ENCODE data around the gene RYR1.
A peak's percentile ranks its signal among the peaks of the same experiment; 100 is the strongest.
"Not testable (repeated sequence)": the region's sequence is repeated elsewhere in the genome, so short reads cannot be mapped to it uniquely, and the experiment has no call there.

Gene RYR1

DNA sequence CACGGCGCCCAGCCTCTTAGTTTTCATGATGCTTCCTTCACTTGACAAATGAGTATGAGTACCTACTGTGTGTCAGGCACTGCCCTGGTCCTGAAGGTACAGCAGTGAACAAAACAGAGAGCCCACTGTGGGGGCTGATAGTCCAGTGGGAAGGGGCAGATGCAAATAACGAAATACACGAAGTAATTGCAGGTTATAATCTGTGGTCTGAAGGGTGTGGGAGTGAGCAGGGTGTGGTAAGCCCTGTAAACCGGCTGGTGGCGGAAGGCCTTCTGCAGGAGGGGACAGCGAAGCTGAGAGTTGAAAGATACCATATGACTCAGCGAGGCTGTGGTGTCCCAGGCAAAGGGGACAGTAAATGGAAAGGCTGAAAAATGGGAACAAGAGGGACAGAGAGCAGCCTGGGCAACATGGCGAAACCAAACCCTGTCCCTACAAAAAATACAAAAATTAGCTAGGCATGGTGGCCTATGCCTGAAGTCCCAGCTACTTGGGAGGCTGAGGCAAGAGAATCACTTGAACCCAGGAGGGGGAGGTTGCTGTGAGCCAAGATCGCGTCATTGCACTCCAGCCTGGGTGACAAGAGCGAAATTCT, 123.8 kb downstream of the RYR1 start (continued):
- no peak for TF ChIP-seq ZNF148 (tag by site-specific recombination; IDR thresholded peaks at IDR 0.05; ENCODE audit: borderline replicate concordance)

DNA sequence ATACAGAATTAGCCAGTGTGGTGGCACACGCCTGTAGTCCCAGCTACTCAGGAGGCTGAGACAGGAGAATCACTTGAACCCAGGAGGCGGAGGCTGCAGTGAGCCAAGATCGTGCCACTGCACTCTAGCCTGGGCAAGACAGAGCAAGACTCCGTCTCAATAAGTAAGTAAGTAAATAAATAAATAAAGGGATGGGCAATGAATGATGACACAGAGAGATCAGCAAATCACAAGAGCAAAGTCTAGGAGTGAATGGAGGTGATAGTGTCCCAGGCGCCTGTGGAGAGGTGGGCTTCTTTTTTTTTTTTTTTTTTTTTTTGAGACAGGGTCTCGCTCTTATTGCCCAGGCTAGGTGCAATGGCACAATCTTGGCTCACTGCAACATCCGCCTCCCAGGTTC, 125.4 kb downstream of the RYR1 start:
- POLR2A ChIA-PET; H3K36me3 ChIP-seq (ENCODE audit: control insufficient read depth in 2 of 2, insufficient read depth in 1 of 2, low read length in 2 of 2); H3K9me3 ChIP-seq (ENCODE audit: control insufficient read depth, insufficient read depth, low read depth, low read length); H3K4me1 ChIP-seq (ENCODE audit: control insufficient read depth, insufficient read depth, low read length); H3K4me3 ChIP-seq (ENCODE audit: low read depth, low read length); H3K27ac ChIP-seq (ENCODE audit: extremely low read depth, low read depth, low read length): not testable (repeated sequence)
- CTCF ChIA-PET, result interaction anchor here (1.6 kb wide), 1 partner anchor 76 kb away, joined by 3 read pairs; no protein-coding TSS in a partner anchor
- peak; percentile 99 for TF ChIP-seq ZNF26 (tag by site-specific recombination; IDR thresholded peaks at IDR 0.05)

- CTCF ChIA-PET, result interaction anchor here (0.9 to 1.6 kb wide), 2 partner anchors 13 to 76 kb away, joined by 3 to 5 read pairs; no protein-coding TSS in a partner anchor
These were observed 126.2 kb downstream of the RYR1 start for GRCh38 chr19:38559428-38560401.

More at GRCh38 chr19:38559428-38560401, 126.2 kb downstream of the RYR1 start:
- Histone ChIP-seq H3K9me3 (ENCODE audit: control insufficient read depth, insufficient read depth, low read depth, low read length) (no peaks in the 10 kb centered on the region; the same call in 1 of the 2 replicates), H3K4me1 (ENCODE audit: control insufficient read depth, insufficient read depth, low read length) (peaks cover 4% of the 10 kb centered on the region), H3K36me3 (ENCODE audit: control insufficient read depth in 2 of 2, insufficient read depth in 1 of 2, low read length in 2 of 2) (no peaks in the 10 kb centered on the region; a peak in 1 of 3 replicates), H3K4me3 (ENCODE audit: low read depth, low read length) (no peak overlapping the region), H3K27ac (ENCODE audit: extremely low read depth, low read depth, low read length) (no peak overlapping the region)
- TF ChIP-seq, protein P1, sequence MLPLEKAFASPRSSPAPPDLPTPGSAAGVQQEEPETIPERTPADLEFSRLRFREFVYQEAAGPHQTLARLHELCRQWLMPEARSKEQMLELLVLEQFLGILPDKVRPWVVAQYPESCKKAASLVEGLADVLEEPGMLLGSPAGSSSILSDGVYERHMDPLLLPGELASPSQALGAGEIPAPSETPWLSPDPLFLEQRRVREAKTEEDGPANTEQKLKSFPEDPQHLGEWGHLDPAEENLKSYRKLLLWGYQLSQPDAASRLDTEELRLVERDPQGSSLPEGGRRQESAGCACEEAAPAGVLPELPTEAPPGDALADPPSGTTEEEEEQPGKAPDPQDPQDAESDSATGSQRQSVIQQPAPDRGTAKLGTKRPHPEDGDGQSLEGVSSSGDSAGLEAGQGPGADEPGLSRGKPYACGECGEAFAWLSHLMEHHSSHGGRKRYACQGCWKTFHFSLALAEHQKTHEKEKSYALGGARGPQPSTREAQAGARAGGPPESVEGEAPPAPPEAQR (tag by site-specific recombination; IDR thresholded peaks at IDR 0.05), result no peak
- TF ChIP-seq ZFP3 (tag by site-specific recombination; IDR thresholded peaks at IDR 0.05; ENCODE audit: low read depth) (no peak), FEZF1 (tag by site-specific recombination; IDR thresholded peaks at IDR 0.05) (no peak), ZNF404 (tag by site-specific recombination; IDR thresholded peaks at IDR 0.05) (no peak), INSM2 (tag by site-specific recombination; IDR thresholded peaks at IDR 0.05) (no peak), ZNF274 (IDR thresholded peaks at IDR 0.05; ENCODE audit: low read length) (no peak), ZNF274 (tag by site-specific recombination; IDR thresholded peaks at IDR 0.05; ENCODE audit: borderline replicate concordance) (no peak), ZNF707 (tag by site-specific recombination; IDR thresholded peaks at IDR 0.05) (no peak)
- POLR2A ChIA-PET, result interaction anchor here (0.6 kb wide), 1 partner anchor 16 kb away, joined by 4 read pairs; no protein-coding TSS in a partner anchor

Data from HEK293 (cell line).